ENCODE measurements around the gene PIK3C3.

DNA sequence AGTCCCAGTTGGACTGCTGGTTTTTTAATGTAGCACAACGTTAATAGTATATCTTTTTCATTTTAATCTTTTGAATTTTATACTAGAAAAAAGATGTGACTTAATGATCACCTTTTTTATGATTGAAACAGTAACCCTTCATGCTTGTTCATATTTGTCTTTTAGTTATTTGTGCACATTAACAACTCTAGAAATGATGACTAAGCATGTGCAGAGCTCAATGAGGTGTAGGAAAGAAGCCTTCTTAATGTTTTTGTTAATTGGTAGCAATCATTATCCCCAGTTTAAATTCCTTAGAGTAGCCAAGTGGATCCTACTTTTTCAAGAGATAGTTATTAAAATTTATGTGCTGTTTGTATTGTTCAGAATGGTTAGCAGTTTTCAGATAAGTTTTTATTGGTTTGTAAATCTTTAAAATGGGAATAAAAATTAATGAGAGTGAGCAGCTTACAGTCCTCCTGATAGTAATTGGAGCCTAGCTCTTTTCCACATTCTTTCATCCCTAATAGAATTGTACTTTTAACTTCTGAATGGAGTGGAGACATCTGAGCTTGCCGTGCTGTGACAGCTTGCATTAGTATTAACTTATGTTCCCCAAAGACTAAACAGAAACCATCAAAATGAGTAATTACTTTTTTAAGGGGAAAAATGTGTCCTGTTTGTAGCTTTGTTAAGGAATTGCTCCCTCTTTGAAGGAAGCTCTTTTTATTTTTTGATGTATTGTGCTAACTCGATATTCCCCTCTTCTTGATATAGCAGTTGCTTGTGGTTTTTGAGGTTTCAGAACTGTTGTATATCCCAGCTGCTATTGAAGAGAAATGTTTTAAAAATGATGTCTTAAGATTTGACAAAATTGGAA, 17.3 kb downstream of the PIK3C3 start:
- TF ChIP-seq, protein P1, sequence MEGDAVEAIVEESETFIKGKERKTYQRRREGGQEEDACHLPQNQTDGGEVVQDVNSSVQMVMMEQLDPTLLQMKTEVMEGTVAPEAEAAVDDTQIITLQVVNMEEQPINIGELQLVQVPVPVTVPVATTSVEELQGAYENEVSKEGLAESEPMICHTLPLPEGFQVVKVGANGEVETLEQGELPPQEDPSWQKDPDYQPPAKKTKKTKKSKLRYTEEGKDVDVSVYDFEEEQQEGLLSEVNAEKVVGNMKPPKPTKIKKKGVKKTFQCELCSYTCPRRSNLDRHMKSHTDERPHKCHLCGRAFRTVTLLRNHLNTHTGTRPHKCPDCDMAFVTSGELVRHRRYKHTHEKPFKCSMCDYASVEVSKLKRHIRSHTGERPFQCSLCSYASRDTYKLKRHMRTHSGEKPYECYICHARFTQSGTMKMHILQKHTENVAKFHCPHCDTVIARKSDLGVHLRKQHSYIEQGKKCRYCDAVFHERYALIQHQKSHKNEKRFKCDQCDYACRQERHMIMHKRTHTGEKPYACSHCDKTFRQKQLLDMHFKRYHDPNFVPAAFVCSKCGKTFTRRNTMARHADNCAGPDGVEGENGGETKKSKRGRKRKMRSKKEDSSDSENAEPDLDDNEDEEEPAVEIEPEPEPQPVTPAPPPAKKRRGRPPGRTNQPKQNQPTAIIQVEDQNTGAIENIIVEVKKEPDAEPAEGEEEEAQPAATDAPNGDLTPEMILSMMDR (IDR thresholded peaks at IDR 0.05), result no peak
- TF ChIP-seq POLR2A (IDR thresholded peaks at IDR 0.05), result no peak
- no peak for TF ChIP-seq POLR2AphosphoS5 (IDR thresholded peaks at IDR 0.05; ENCODE audit: insufficient read depth in 1 of 2, low read depth in 1 of 2)
